Measurements from ENCODE around the gene DGKI.
"Not testable (repeated sequence)": the region's sequence is repeated elsewhere in the genome, so short reads cannot be mapped to it uniquely, and the experiment has no call there.

Gene DGKI

GRCh38 chr7:137453356-137453755, 393.4 kb downstream of the DGKI start:
- peak; percentile 52 for DNase-seq

GRCh38 chr7:137449016-137449415, 397.8 kb downstream of the DGKI start:
- no peak for DNase-seq

- DNase-seq, result not testable (repeated sequence)
These were observed 398.2 kb downstream of the DGKI start for GRCh38 chr7:137448572-137448971.

GRCh38 chr7:137446025-137446424, 400.7 kb downstream of the DGKI start:
- no peak for DNase-seq

- DNase-seq, result no peak
These were observed 401.5 kb downstream of the DGKI start for GRCh38 chr7:137445268-137445667.

- DNase-seq, result no peak
These were observed 403.2 kb downstream of the DGKI start for GRCh38 chr7:137443616-137444015.

- DNase-seq, result no peak
These were observed 405.3 kb downstream of the DGKI start for GRCh38 chr7:137441451-137441850.

GRCh38 chr7:137439829-137440825, 406.6 kb downstream of the DGKI start:
- DNase-seq, result peak; percentile 58

GRCh38 chr7:137434946-137435345, 411.8 kb downstream of the DGKI start:
- DNase-seq, result peak; percentile 26

- no peak for DNase-seq
These were observed 412.2 kb downstream of the DGKI start for GRCh38 chr7:137434530-137434929.

- no peak for DNase-seq
These were observed 423.5 kb downstream of the DGKI start for GRCh38 chr7:137423321-137423720.

- no peak for DNase-seq
These were observed 425.4 kb downstream of the DGKI start for GRCh38 chr7:137421366-137421765.

- no peak for DNase-seq
These were observed 427.9 kb downstream of the DGKI start for GRCh38 chr7:137418841-137419240.

GRCh38 chr7:137417464-137417863, 429.3 kb downstream of the DGKI start:
- DNase-seq, result no peak

- no peak for DNase-seq
These were observed 432.9 kb downstream of the DGKI start for GRCh38 chr7:137413901-137414300.

- DNase-seq, result no peak
These were observed 435.3 kb downstream of the DGKI start for GRCh38 chr7:137411446-137411845.

- DNase-seq, result no peak
These were observed 438.6 kb downstream of the DGKI start for GRCh38 chr7:137408126-137408525.

GRCh38 chr7:137407078-137407477, 439.7 kb downstream of the DGKI start:
- DNase-seq, result no peak

GRCh38 chr7:137404660-137405317, 442.0 kb downstream of the DGKI start:
- no peak for DNase-seq

- no peak for DNase-seq
These were observed 443.4 kb downstream of the DGKI start for GRCh38 chr7:137403353-137403695.

GRCh38 chr7:137402536-137403352, 444.0 kb downstream of the DGKI start:
- DNase-seq, result peak; percentile 29

- no peak for DNase-seq
These were observed 446.6 kb downstream of the DGKI start for GRCh38 chr7:137399827-137400823.
